SK-N-SH (cell line): ENCODE data around the gene TM6SF1. TPM values are rescaled to one million over a fixed set of nuclear protein-coding genes. Genes with fewer than 3 reads are reported as not detected.

ENCODE experiments used
- CTCF ChIA-PET: fragments of 300-600, 350-600 bp; formaldehyde crosslinking; extraction: SDS; loops from one replicate; lab custom pipeline; 2021; lab: Yijun Ruan, JAX
- POLR2A ChIA-PET: fragments of 350-600 bp; sonication (Branson Sonifier 250); formaldehyde crosslinking; extraction: SDS; loops from one replicate; lab custom pipeline; 2020; ENCODE audit warnings: antibody characterized with exemption, inconsistent platforms; lab: Yijun Ruan, JAX
- DNase-seq: peaks from one replicate; pipeline ENCODE4 v3.0.0; 2012
- H2AFZ ChIP-seq: fragments of 200-600 bp; sonication (generic); 2 replicates; pipeline ENCODE4 v1.8.1; 2016; ENCODE audit warnings: antibody characterized with exemption, mild to moderate bottlenecking, low read depth
- H3F3A ChIP-seq: fragments of 200-600 bp; sonication (generic); replicated peaks from 2 replicates; pipeline ENCODE3; 2016; ENCODE audit warnings: antibody characterized with exemption, mild to moderate bottlenecking; ENCODE audit not compliant: insufficient read depth
- H3K27ac ChIP-seq, 2 experiments: fragments of 200-500 bp in 1 of 2; fragments of 200-600 bp in 1 of 2; sonication (Bioruptor generic) in 1 of 2; sonication (generic), shearing (Covaris generic) in 1 of 2; 2 replicates each; pipeline versions ENCODE4 v1.5.1 to v1.6.1; 2014 to 2016; ENCODE audit warnings: low read depth in 2 of 2, inconsistent platforms in 1 of 2, low read length in 1 of 2, mild to moderate bottlenecking in 1 of 2, mixed read lengths in 1 of 2
- H3K27me3 ChIP-seq: fragments of 200-600 bp; sonication (generic), shearing (Covaris generic); 2 replicates; pipeline ENCODE4 v1.6.1; 2016; ENCODE audit warnings: mixed run types; ENCODE audit not compliant: insufficient read depth
- H3K36me3 ChIP-seq, 2 experiments: fragments of 200-500 bp in 1 of 2; fragments of 200-600 bp in 1 of 2; sonication (Bioruptor generic) in 1 of 2; sonication (generic) in 1 of 2; replicated peaks in 1 of 2; 2 replicates each; pipeline versions ENCODE3 to v1.5.1; 2014 to 2016; ENCODE audit warnings: low read length in 1 of 2, mild to moderate bottlenecking in 1 of 2; ENCODE audit not compliant: insufficient read depth in 2 of 2, control insufficient read depth in 1 of 2
- H3K4me1 ChIP-seq, 2 experiments: fragments of 200-500 bp in 1 of 2; fragments of 200-600 bp in 1 of 2; sonication (Bioruptor generic) in 1 of 2; sonication (generic), shearing (Covaris generic) in 1 of 2; 2 replicates each; pipeline versions ENCODE4 v1.5.1 to v1.6.1; 2014 to 2016; ENCODE audit warnings: low read depth in 1 of 2, low read length in 1 of 2, mixed run types in 1 of 2; ENCODE audit not compliant: insufficient read depth in 2 of 2, control insufficient read depth in 1 of 2
- H3K4me2 ChIP-seq: fragments of 200-600 bp; sonication (generic), shearing (Covaris generic); 2 replicates; pipeline ENCODE4 v1.6.1; 2017; ENCODE audit warnings: mixed run types
- H3K4me3 ChIP-seq, 2 experiments: fragments of 200-500 bp in 1 of 2; fragments of 200-600 bp in 1 of 2; sonication (Bioruptor generic) in 1 of 2; sonication (generic), shearing (Covaris generic) in 1 of 2; 2 replicates each; pipeline versions ENCODE4 v1.5.1 to v1.8.1; 2014 to 2016; ENCODE audit warnings: low read depth in 2 of 2, inconsistent platforms in 1 of 2, low read length in 1 of 2, mild to moderate bottlenecking in 1 of 2, mixed read lengths in 1 of 2, moderate library complexity in 1 of 2
- H3K79me2 ChIP-seq: fragments of 200-600 bp; sonication (generic); 2 replicates; pipeline ENCODE4 v1.8.1; 2017; ENCODE audit warnings: mild to moderate bottlenecking; ENCODE audit not compliant: insufficient read depth
- H3K9ac ChIP-seq: fragments of 200-600 bp; sonication (generic); 2 replicates; pipeline ENCODE4 v1.6.1; 2017; ENCODE audit warnings: mixed run types
- H3K9me2 ChIP-seq: fragments of 200-600 bp; sonication (generic); 2 replicates; pipeline ENCODE4 v1.6.1; 2017; ENCODE audit warnings: mixed run types
- H3K9me3 ChIP-seq: fragments of 200-600 bp; sonication (generic); 2 replicates; pipeline ENCODE4 v1.6.1; 2017; ENCODE audit warnings: mixed run types, mild to moderate bottlenecking, moderate library complexity
- H4K20me1 ChIP-seq: fragments of 200-600 bp; sonication (generic); 2 replicates; pipeline ENCODE4 v1.6.1; 2017; ENCODE audit warnings: mild to moderate bottlenecking, mixed run types; ENCODE audit not compliant: insufficient read depth
- EZH2phosphoT487 ChIP-seq: fragments of 200-600 bp; sonication (generic); IDR thresholded peaks from 2 replicates; pipeline ENCODE4 v1.6.1; 2017; ENCODE audit warnings: low read depth, mixed run types, mild to moderate bottlenecking, antibody characterized with exemption, moderate library complexity, borderline replicate concordance
- FOXJ3 ChIP-seq: sonication (generic); formaldehyde crosslinking; IDR thresholded peaks from 2 replicates; pipeline ENCODE4 v1.5.1; 2020; ENCODE audit warnings: mild to moderate bottlenecking, missing genetic modification reagents
- FOXM1 ChIP-seq: IDR thresholded peaks from 2 replicates; pipeline ENCODE4 v1.4.0; 2012; ENCODE audit warnings: low read depth, mild to moderate bottlenecking
- MEF2A ChIP-seq: IDR thresholded peaks from 2 replicates; pipeline ENCODE4 v1.4.0; 2012; ENCODE audit warnings: low read depth, borderline replicate concordance
- NFIC ChIP-seq: IDR thresholded peaks from 2 replicates; pipeline ENCODE4 v1.4.0; 2012; ENCODE audit warnings: borderline replicate concordance
- POLR2AphosphoS5 ChIP-seq: IDR thresholded peaks from 2 replicates; pipeline ENCODE4 v1.6.1; 2012; ENCODE audit warnings: low read depth, low read length
- REST ChIP-seq: IDR thresholded peaks from 2 replicates; pipeline ENCODE4 v1.6.1; 2012; ENCODE audit warnings: mild to moderate bottlenecking, low read depth, low read length, moderate library complexity
- SMC3 ChIP-seq: IDR thresholded peaks from 2 replicates; pipeline ENCODE4 v1.6.1; 2012; ENCODE audit warnings: low read depth, low read length, improper control_type of control experiment
- YY1 ChIP-seq: IDR thresholded peaks from 2 replicates; pipeline ENCODE4 v1.4.0; 2012; ENCODE audit warnings: low read depth, mild to moderate bottlenecking
- WGBS: methylation state at CpG from one replicate; pipeline ENCODE4 v1.1.6; 2017; ENCODE audit warnings: low lambda C conversion rate; 5-methylcytosine and 5-hydroxymethylcytosine counted together
- polyA plus RNA-seq, 3 experiments: library from polyadenylated mRNA; depleted of rRNA; stranded (reverse); fragments of >200 nt; gene quantifications; 2 replicates each; pipeline ENCODE4 v1.2.3, GENCODE V29; 2012
- TF ChIP-seq, protein P1 (sequence below): IDR thresholded peaks from 2 replicates; pipeline ENCODE4 v1.4.0; 2012; ENCODE audit warnings: low read depth
- TF ChIP-seq, protein P2 (sequence below): fragments of 150-350 bp; IDR thresholded peaks from 2 replicates; pipeline ENCODE4 v1.6.1; 2017; ENCODE audit warnings: antibody characterized with exemption, low read length, low read depth, borderline replicate concordance
- TF ChIP-seq, protein P3 (sequence below): IDR thresholded peaks from 2 replicates; pipeline ENCODE4 v1.4.0; 2012; ENCODE audit warnings: low read depth, borderline replicate concordance

The TM6SF1 gene
- polyA plus RNA-seq, 1 of the 3 experiments (the other 2 are of a cell fraction), result 0.12 TPM

- 68% methylated on average over 2 of the region's 2 CpGs for WGBS
- Histone ChIP-seq H3K79me2 (no peaks in the 10 kb centered on the region), H3K4me3 (no peak overlapping the region), H3K4me2 (no peak overlapping the region), H3K9me3 (no peaks in the 10 kb centered on the region; the same call in 1 of the 2 replicates), H3K27me3 (peaks cover 13% of the 10 kb centered on the region; the same call in 1 of the 2 replicates), H3K36me3 (no peaks in the 10 kb centered on the region), H4K20me1 (no peaks in the 10 kb centered on the region), H2AFZ (no peak overlapping the region), H3K9me2 (no peaks in the 10 kb centered on the region), H3K9ac (no peak overlapping the region), H3K4me1 (no peaks in the 10 kb centered on the region; a peak in 1 of 4 replicates), H3K27ac (no peak overlapping the region), H3F3A (no peaks in the 10 kb centered on the region)
- POLR2A ChIA-PET, result no interaction called here
- CTCF ChIA-PET, result interaction anchor here (1.6 kb wide), 1 partner anchor 92 kb away, joined by 3 read pairs; no protein-coding TSS in a partner anchor
- DNase-seq, result no peak
- TF ChIP-seq, protein P1, sequence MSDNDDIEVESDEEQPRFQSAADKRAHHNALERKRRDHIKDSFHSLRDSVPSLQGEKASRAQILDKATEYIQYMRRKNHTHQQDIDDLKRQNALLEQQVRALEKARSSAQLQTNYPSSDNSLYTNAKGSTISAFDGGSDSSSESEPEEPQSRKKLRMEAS, result no peak
- TF ChIP-seq, protein P2, sequence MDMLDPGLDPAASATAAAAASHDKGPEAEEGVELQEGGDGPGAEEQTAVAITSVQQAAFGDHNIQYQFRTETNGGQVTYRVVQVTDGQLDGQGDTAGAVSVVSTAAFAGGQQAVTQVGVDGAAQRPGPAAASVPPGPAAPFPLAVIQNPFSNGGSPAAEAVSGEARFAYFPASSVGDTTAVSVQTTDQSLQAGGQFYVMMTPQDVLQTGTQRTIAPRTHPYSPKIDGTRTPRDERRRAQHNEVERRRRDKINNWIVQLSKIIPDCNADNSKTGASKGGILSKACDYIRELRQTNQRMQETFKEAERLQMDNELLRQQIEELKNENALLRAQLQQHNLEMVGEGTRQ, result no peak
- no peak for TF ChIP-seq FOXJ3 (CRISPR knock-in tag)
These were observed 5.1 kb upstream of the TM6SF1 start for GRCh38 chr15:83102346-83102745.

DNA sequence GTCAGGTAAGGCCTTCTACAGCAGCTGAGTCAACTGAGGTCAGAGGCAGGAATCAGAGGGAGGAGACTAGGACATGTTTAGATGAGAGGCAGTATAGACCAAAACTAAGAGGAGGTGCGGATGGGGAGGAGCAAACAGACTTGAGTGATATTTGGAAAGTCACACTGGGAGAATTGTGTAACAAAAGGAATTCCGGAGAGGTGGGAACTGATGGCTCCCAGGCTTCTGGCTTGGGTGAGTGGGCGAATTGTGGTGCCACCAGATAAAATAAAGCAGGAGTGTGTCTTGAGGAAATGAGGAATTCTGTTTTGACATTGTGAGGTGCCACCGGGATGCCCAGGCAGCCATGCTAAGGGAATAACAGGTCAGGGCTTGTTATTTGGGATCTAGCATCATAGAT is 3.3 kb upstream of the TM6SF1 start:
- Histone ChIP-seq H3K9ac (no peak overlapping the region), H3K4me1 (peaks cover 0 to 10% of the 10 kb centered on the region in 2 experiments; a peak in 1 of 4 replicates), H3K27me3 (peaks cover 21% of the 10 kb centered on the region; the same call in 1 of the 2 replicates), H3K9me3 (no peaks in the 10 kb centered on the region), H3K9me2 (no peaks in the 10 kb centered on the region), H4K20me1 (no peaks in the 10 kb centered on the region), H2AFZ (no peak overlapping the region), H3K4me3 (no peak overlapping the region), H3K79me2 (no peaks in the 10 kb centered on the region), H3K27ac (no peak overlapping the region), H3K36me3 (no peaks in the 10 kb centered on the region), H3K4me2 (no peak overlapping the region), H3F3A (no peaks in the 10 kb centered on the region)
- no peak for TF ChIP-seq EZH2phosphoT487
- TF ChIP-seq REST, result no peak
- TF ChIP-seq SMC3, result no peak
- TF ChIP-seq YY1, result no peak
- no peak for TF ChIP-seq POLR2AphosphoS5
- TF ChIP-seq, protein P3, sequence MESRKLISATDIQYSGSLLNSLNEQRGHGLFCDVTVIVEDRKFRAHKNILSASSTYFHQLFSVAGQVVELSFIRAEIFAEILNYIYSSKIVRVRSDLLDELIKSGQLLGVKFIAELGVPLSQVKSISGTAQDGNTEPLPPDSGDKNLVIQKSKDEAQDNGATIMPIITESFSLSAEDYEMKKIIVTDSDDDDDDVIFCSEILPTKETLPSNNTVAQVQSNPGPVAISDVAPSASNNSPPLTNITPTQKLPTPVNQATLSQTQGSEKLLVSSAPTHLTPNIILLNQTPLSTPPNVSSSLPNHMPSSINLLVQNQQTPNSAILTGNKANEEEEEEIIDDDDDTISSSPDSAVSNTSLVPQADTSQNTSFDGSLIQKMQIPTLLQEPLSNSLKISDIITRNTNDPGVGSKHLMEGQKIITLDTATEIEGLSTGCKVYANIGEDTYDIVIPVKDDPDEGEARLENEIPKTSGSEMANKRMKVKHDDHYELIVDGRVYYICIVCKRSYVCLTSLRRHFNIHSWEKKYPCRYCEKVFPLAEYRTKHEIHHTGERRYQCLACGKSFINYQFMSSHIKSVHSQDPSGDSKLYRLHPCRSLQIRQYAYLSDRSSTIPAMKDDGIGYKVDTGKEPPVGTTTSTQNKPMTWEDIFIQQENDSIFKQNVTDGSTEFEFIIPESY, result no peak
- TF ChIP-seq FOXM1, result no peak
- no peak for TF ChIP-seq NFIC
- TF ChIP-seq MEF2A, result no peak
- ChIA-PET POLR2A (no interaction called here), CTCF (no interaction called here)
- DNase-seq, result no peak
- WGBS, result 67% methylated on average over 4 of the region's 4 CpGs
